Testis (tissue), 2 donors: Measurements from ENCODE around the gene CIP2A.

Source experiments
- CTCF ChIP-seq, 3 experiments: fragments of 450-650 bp in 2 of 3; fragments of 200-600 bp in 1 of 3; sonication (generic) in 1 of 3; IDR thresholded peaks; one replicate each; pipeline ENCODE4 v1.5.1; 2016 to 2019; ENCODE audit warnings: antibody characterized with exemption in 3 of 3, mild to moderate bottlenecking in 2 of 3, moderate library complexity in 1 of 3
- POLR2A ChIP-seq: fragments of 450-650 bp; IDR thresholded peaks from one replicate; pipeline ENCODE4 v1.6.1; 2017; ENCODE audit warnings: antibody characterized with exemption, mild to moderate bottlenecking, moderate library complexity

GRCh38 chr3:108608750-108609149 is 19.5 kb upstream of the CIP2A start:
- no peak for TF ChIP-seq CTCF (IDR thresholded peaks at IDR 0.05)
- TF ChIP-seq POLR2A, result no peak
